ENCODE measurements around the gene HSF2BP.

Gene HSF2BP

DNA sequence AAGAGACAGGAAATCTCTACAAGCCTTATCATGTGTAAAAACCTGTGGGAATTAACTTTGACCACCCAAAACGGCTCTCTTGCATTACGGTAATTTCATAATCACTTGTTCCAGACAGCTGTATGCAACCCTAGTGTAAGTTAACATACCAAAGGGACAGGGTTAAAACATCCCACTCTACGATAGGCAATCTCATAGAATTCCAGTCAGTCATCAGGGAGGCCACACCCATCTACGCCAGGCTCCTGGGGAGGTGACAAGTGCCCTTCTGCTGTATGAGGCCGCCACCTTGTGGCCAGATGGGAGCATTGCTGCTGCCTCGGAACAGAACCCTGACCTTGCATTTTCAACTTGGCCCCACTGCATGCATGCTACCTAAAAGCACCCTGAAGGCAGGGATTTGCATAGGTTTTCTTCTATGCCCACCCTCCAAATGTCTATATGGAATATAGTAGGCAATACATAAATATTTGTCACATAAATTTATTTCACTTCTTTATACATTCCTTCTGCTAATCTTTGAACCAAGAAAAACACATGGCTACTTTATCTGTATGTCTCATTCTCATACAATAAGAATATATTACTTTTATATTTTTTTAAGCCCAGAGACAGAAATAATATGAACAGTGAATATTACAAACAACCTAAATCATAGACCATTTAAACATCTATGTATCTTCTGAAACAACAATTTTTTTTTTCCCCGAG is 12.6 kb downstream of the HSF2BP start:
- no peaks in the 10 kb centered on the region for H3K9me3 ChIP-seq (ENCODE audit: insufficient read depth, low read depth, low read length)
- whole genome bisulfite sequencing, result 19% methylated on average over 7 of the region's 7 CpGs
- no peak overlapping the region for H3K27ac ChIP-seq (ENCODE audit: low read depth, low read length)
- no peaks in the 10 kb centered on the region for H3K27me3 ChIP-seq (ENCODE audit: insufficient read depth, low read length)
- H3K9ac ChIP-seq (ENCODE audit: low read depth, low read length), result no peak overlapping the region
- H3K36me3 ChIP-seq (ENCODE audit: insufficient read depth, low read length), result no peaks in the 10 kb centered on the region
- H3K4me1 ChIP-seq (ENCODE audit: insufficient read depth, low read length), result peaks cover 5% of the 10 kb centered on the region; the same call in 1 of the 2 replicates
- H3K4me3 ChIP-seq (ENCODE audit: low read length), result no peak overlapping the region

DNA sequence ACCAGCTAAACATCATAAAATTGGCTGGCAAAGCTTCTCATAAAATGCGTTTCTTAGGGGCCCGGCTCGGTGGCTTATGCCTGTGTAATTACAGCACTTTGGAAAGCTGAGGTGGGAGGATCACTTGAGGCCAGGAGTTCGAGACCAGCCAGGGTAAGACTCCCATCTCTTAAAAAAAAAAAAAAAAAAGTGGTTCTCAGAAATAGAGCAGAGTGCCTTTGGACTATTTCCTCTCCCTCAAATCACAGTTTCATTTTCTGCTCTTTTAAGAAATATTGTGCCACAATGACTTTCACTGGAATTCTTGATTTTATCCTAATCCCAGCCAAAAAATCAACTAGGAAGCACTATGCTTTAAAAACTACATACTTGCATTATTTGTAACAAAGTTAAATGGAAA is 13.3 kb downstream of the HSF2BP start:
- H3K9ac ChIP-seq (ENCODE audit: low read depth, low read length), result no peak overlapping the region
- H3K9me3 ChIP-seq (ENCODE audit: insufficient read depth, low read depth, low read length), result no peaks in the 10 kb centered on the region
- H3K4me1 ChIP-seq (ENCODE audit: insufficient read depth, low read length), result peaks cover 5% of the 10 kb centered on the region; the same call in 1 of the 2 replicates
- WGBS, result 95% methylated on average over 4 of the region's 4 CpGs
- no peaks in the 10 kb centered on the region for H3K27me3 ChIP-seq (ENCODE audit: insufficient read depth, low read length)
- H3K4me3 ChIP-seq (ENCODE audit: low read length), result no peak overlapping the region
- H3K36me3 ChIP-seq (ENCODE audit: insufficient read depth, low read length), result no peaks in the 10 kb centered on the region
- no peak overlapping the region for H3K27ac ChIP-seq (ENCODE audit: low read depth, low read length)

GRCh38 chr21:43645136-43645891 is 14.0 kb downstream of the HSF2BP start:
- Histone ChIP-seq H3K4me3 (ENCODE audit: low read length) (no peak overlapping the region), H3K4me1 (ENCODE audit: insufficient read depth, low read length) (peaks cover 5% of the 10 kb centered on the region; the same call in 1 of the 2 replicates), H3K9ac (ENCODE audit: low read depth, low read length) (no peak overlapping the region), H3K27ac (ENCODE audit: low read depth, low read length) (no peak overlapping the region), H3K27me3 (ENCODE audit: insufficient read depth, low read length) (no peaks in the 10 kb centered on the region), H3K9me3 (ENCODE audit: insufficient read depth, low read depth, low read length) (no peaks in the 10 kb centered on the region), H3K36me3 (ENCODE audit: insufficient read depth, low read length) (no peaks in the 10 kb centered on the region)
- WGBS, result 77% methylated on average over 11 of the region's 12 CpGs

DNA sequence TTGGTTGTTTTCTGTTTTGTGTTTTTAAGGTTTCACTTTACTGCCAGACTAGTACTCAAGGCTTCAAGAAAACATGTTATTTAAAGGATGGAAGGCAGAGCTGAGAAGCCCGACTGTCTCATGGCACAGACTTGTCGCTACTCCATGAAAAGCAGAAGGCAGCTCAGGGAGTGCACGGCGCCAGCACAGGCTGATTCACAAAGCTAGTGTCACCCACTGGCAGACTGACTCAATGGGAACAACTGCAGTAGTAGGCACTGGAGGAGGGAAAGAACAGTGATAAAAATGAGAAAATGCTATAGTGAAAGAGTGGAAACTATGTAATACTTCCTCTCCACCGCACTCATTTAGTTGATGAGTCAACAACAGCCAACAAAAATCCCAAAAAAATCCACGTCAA is 14.7 kb downstream of the HSF2BP start:
- Histone ChIP-seq H3K9ac (ENCODE audit: low read depth, low read length) (no peak overlapping the region), H3K4me1 (ENCODE audit: insufficient read depth, low read length) (peaks cover 5% of the 10 kb centered on the region; the same call in 1 of the 2 replicates), H3K27me3 (ENCODE audit: insufficient read depth, low read length) (no peaks in the 10 kb centered on the region), H3K27ac (ENCODE audit: low read depth, low read length) (no peak overlapping the region), H3K4me3 (ENCODE audit: low read length) (no peak overlapping the region), H3K36me3 (ENCODE audit: insufficient read depth, low read length) (no peaks in the 10 kb centered on the region), H3K9me3 (ENCODE audit: insufficient read depth, low read depth, low read length) (no peaks in the 10 kb centered on the region)
- WGBS, result 95% methylated on average over 6 of the region's 6 CpGs

DNA sequence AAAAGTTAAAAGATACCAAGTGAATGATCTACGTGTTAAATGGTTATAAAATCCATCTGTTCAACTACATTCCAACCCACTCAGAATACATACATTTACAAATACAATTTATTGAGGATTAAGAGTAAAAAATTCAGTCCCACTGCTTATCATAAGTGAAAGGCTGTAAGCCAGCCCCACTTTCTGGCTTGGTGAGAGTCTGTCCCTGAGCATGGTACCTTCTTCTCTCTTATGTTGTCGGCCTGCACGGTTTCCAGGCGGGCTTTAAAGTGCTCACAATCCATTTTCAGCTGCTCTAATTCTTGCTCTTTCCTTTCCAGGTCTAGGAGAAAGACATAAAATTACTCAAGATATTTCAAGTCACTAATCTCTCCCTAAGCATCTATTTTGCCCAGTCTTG is 15.2 kb downstream of the HSF2BP start:
- Histone ChIP-seq H3K9ac (ENCODE audit: low read depth, low read length) (no peak overlapping the region), H3K27me3 (ENCODE audit: insufficient read depth, low read length) (no peaks in the 10 kb centered on the region), H3K4me3 (ENCODE audit: low read length) (no peak overlapping the region), H3K4me1 (ENCODE audit: insufficient read depth, low read length) (peaks cover 5% of the 10 kb centered on the region; the same call in 1 of the 2 replicates), H3K36me3 (ENCODE audit: insufficient read depth, low read length) (no peaks in the 10 kb centered on the region), H3K9me3 (ENCODE audit: insufficient read depth, low read depth, low read length) (no peaks in the 10 kb centered on the region), H3K27ac (ENCODE audit: low read depth, low read length) (no peak overlapping the region)
- WGBS, result 95% methylated on average over 3 of the region's 4 CpGs

- WGBS, result 95% methylated on average over 4 of the region's 4 CpGs
- no peaks in the 10 kb centered on the region for H3K27me3 ChIP-seq (ENCODE audit: insufficient read depth, low read length)
- no peak overlapping the region for H3K27ac ChIP-seq (ENCODE audit: low read depth, low read length)
- H3K9me3 ChIP-seq (ENCODE audit: insufficient read depth, low read depth, low read length), result no peaks in the 10 kb centered on the region
- H3K36me3 ChIP-seq (ENCODE audit: insufficient read depth, low read length), result no peaks in the 10 kb centered on the region
- H3K4me3 ChIP-seq (ENCODE audit: low read length), result no peak overlapping the region
- H3K9ac ChIP-seq (ENCODE audit: low read depth, low read length), result no peak overlapping the region
- H3K4me1 ChIP-seq (ENCODE audit: insufficient read depth, low read length), result peaks cover 5% of the 10 kb centered on the region; the same call in 1 of the 2 replicates
Observed at GRCh38 chr21:43643193-43643592, 16.1 kb downstream of the HSF2BP start.

DNA sequence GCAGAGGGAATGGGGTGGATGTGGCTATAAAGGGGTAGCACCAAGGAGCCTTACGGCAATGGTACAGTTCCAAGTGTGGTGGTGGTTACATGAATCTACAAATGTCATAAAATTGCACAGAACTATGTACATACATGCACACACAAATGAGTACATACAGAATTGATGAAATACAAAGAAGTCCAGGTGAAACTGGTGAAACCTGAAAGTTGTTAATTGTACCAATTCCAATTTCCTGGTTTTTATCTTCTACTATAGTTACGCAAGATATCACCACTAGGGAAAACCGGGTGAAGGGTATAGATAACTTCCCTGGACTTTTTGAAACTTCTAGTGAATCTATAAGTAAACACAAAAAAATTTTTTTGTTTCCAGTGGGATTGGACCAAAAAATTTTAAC is 18.9 kb downstream of the HSF2BP start:
- Histone ChIP-seq H3K9me3 (ENCODE audit: insufficient read depth, low read depth, low read length) (no peaks in the 10 kb centered on the region), H3K27ac (ENCODE audit: low read depth, low read length) (no peak overlapping the region), H3K27me3 (ENCODE audit: insufficient read depth, low read length) (no peaks in the 10 kb centered on the region), H3K4me1 (ENCODE audit: insufficient read depth, low read length) (no peaks in the 10 kb centered on the region), H3K4me3 (ENCODE audit: low read length) (no peak overlapping the region), H3K9ac (ENCODE audit: low read depth, low read length) (no peak overlapping the region), H3K36me3 (ENCODE audit: insufficient read depth, low read length) (no peaks in the 10 kb centered on the region)
- WGBS, result 100% methylated on average over 2 of the region's 3 CpGs

- Histone ChIP-seq H3K36me3 (ENCODE audit: insufficient read depth, low read length) (no peaks in the 10 kb centered on the region), H3K9ac (ENCODE audit: low read depth, low read length) (no peak overlapping the region), H3K27me3 (ENCODE audit: insufficient read depth, low read length) (no peaks in the 10 kb centered on the region), H3K27ac (ENCODE audit: low read depth, low read length) (no peak overlapping the region), H3K9me3 (ENCODE audit: insufficient read depth, low read depth, low read length) (no peaks in the 10 kb centered on the region), H3K4me3 (ENCODE audit: low read length) (no peak overlapping the region), H3K4me1 (ENCODE audit: insufficient read depth, low read length) (no peaks in the 10 kb centered on the region)
- WGBS, result 90% methylated on average over 6 of the region's 7 CpGs
Observed at GRCh38 chr21:43639470-43640353, 19.6 kb downstream of the HSF2BP start.

- Histone ChIP-seq H3K9ac (ENCODE audit: low read depth, low read length) (no peak overlapping the region), H3K4me1 (ENCODE audit: insufficient read depth, low read length) (no peaks in the 10 kb centered on the region), H3K9me3 (ENCODE audit: insufficient read depth, low read depth, low read length) (no peaks in the 10 kb centered on the region), H3K4me3 (ENCODE audit: low read length) (no peak overlapping the region), H3K27ac (ENCODE audit: low read depth, low read length) (no peak overlapping the region), H3K36me3 (ENCODE audit: insufficient read depth, low read length) (no peaks in the 10 kb centered on the region), H3K27me3 (ENCODE audit: insufficient read depth, low read length) (no peaks in the 10 kb centered on the region)
- 96% methylated on average over 2 of the region's 3 CpGs for WGBS
Observed at GRCh38 chr21:43637530-43638158, 21.6 kb downstream of the HSF2BP start.

DNA sequence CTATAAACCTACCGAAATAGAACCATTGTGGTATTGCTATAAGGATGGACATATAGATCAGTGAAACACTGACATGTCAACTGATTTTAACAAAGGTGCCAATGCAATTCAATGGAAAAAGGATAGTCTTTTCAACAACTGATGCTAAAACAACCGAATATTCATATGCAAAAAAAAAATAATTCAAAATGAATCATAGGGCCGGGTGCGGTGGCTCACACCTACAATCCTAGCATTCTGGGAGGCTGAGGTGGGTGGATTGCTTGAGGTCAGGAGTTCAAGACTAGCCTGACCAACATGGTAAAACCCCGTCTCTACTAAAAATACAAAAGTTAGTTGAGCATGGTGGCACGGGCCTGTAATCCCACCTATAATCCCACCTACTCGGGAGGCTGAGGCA is 23.9 kb downstream of the HSF2BP start:
- H3K4me1 ChIP-seq (ENCODE audit: insufficient read depth, low read length), result no peaks in the 10 kb centered on the region
- no peak overlapping the region for H3K9ac ChIP-seq (ENCODE audit: low read depth, low read length)
- H3K9me3 ChIP-seq (ENCODE audit: insufficient read depth, low read depth, low read length), result no peaks in the 10 kb centered on the region
- H3K27ac ChIP-seq (ENCODE audit: low read depth, low read length), result no peak overlapping the region
- WGBS, result 96% methylated on average over 7 of the region's 7 CpGs
- H3K4me3 ChIP-seq (ENCODE audit: low read length), result no peak overlapping the region
- H3K27me3 ChIP-seq (ENCODE audit: insufficient read depth, low read length), result no peaks in the 10 kb centered on the region
- no peaks in the 10 kb centered on the region for H3K36me3 ChIP-seq (ENCODE audit: insufficient read depth, low read length)

Data from HUES64 (cell line).